HepG2 (cell line): ENCODE measurements around the gene TLE1. TPM values are rescaled to one million over a fixed set of nuclear protein-coding genes. Genes with fewer than 3 reads are reported as not detected.

Experiments used
- BCL6 ChIP-seq: IDR thresholded peaks from 2 replicates; pipeline ENCODE4 v1.6.1; 2016; ENCODE audit warnings: missing genetic modification reagents, missing compliant biosample characterization
- CAMTA2 ChIP-seq: sonication (generic); formaldehyde crosslinking; IDR thresholded peaks from 2 replicates; pipeline ENCODE4 v1.4.0; 2020; ENCODE audit warnings: mild to moderate bottlenecking, missing genetic modification reagents, borderline replicate concordance
- IKZF5 ChIP-seq: IDR thresholded peaks from 2 replicates; pipeline ENCODE4 v1.6.1; 2018; ENCODE audit warnings: missing genetic modification reagents, mild to moderate bottlenecking, missing compliant biosample characterization
- KLF13 ChIP-seq: sonication (generic); formaldehyde crosslinking; IDR thresholded peaks from 2 replicates; pipeline ENCODE4 v1.4.0; 2020; ENCODE audit warnings: mild to moderate bottlenecking, missing genetic modification reagents
- LRRFIP1 ChIP-seq: sonication (generic); formaldehyde crosslinking; conservative IDR thresholded peaks from 2 replicates; pipeline ENCODE4 v1.4.0; 2020; ENCODE audit warnings: missing genetic modification reagents
- MZF1 ChIP-seq: sonication (generic); formaldehyde crosslinking; IDR thresholded peaks from 2 replicates; pipeline ENCODE4 v1.8.1; 2023; ENCODE audit warnings: mild to moderate bottlenecking, missing genetic modification reagents, borderline replicate concordance
- NCOA5 ChIP-seq: sonication (generic); formaldehyde crosslinking; IDR thresholded peaks from 2 replicates; pipeline ENCODE4 v1.4.0; 2020; ENCODE audit warnings: missing genetic modification reagents
- SAFB2 ChIP-seq: sonication (generic); formaldehyde crosslinking; IDR thresholded peaks from 2 replicates; pipeline ENCODE4 v1.5.1; 2020; ENCODE audit warnings: missing genetic modification reagents, low read depth, mild to moderate bottlenecking, borderline replicate concordance
- XRCC5 ChIP-seq: fragments of 200-400 bp; formaldehyde crosslinking; optimal IDR thresholded peaks from 2 replicates; pipeline ENCODE3; 2017; ENCODE audit warnings: mild to moderate bottlenecking, low read length
- ZBED4 ChIP-seq: sonication (generic); formaldehyde crosslinking; IDR thresholded peaks from 2 replicates; pipeline ENCODE4 v1.4.0; 2020; ENCODE audit warnings: missing genetic modification reagents, borderline replicate concordance
- ZEB1 ChIP-seq: IDR thresholded peaks from 2 replicates; pipeline ENCODE4 v1.6.1; 2012; ENCODE audit warnings: mild to moderate bottlenecking, low read depth, inconsistent platforms; ENCODE audit not compliant: insufficient replicate concordance
- ZIK1 ChIP-seq: sonication (generic); formaldehyde crosslinking; IDR thresholded peaks from 2 replicates; pipeline ENCODE4 v1.5.0; 2020; ENCODE audit warnings: mild to moderate bottlenecking, low read depth, missing genetic modification reagents, borderline replicate concordance
- ZNF225 ChIP-seq: sonication (generic); formaldehyde crosslinking; IDR thresholded peaks from 2 replicates; pipeline ENCODE4 v1.4.0; 2020; ENCODE audit warnings: mild to moderate bottlenecking, missing genetic modification reagents
- ZNF263 ChIP-seq: sonication (generic); formaldehyde crosslinking; IDR thresholded peaks from 2 replicates; pipeline ENCODE4 v1.4.0; 2020; ENCODE audit warnings: missing genetic modification reagents
- ZNF343 ChIP-seq: sonication (generic); formaldehyde crosslinking; IDR thresholded peaks from 2 replicates; pipeline ENCODE4 v1.4.0; 2020; ENCODE audit warnings: mild to moderate bottlenecking, missing genetic modification reagents
- ZNF496 ChIP-seq: sonication (generic); formaldehyde crosslinking; IDR thresholded peaks from 2 replicates; pipeline ENCODE4 v1.8.1; 2023; ENCODE audit warnings: mild to moderate bottlenecking, moderate library complexity, missing genetic modification reagents; ENCODE audit not compliant: insufficient replicate concordance
- ZNF687 ChIP-seq: sonication (generic); formaldehyde crosslinking; IDR thresholded peaks from 2 replicates; pipeline ENCODE4 v1.5.1; 2020; ENCODE audit warnings: mild to moderate bottlenecking, missing genetic modification reagents, moderate library complexity
- polyA plus RNA-seq, 8 experiments: library from polyadenylated mRNA; depleted of rRNA in 3 of 8; stranded (reverse) in 7 of 8; unstranded in 1 of 8; fragments of >200 nt; fragmentation: Illumina TruSeq in 4 of 8; extraction: Trizol in 4 of 8; gene quantifications; 2 replicates each; pipeline versions ENCODE4 v1.2.1 to v1.2.3, GENCODE V29; 2011 to 2016; ENCODE audit warnings: low read depth in 4 of 8, missing spikeins in 1 of 8, mixed read lengths in 1 of 8; ENCODE audit not compliant: insufficient read depth in 1 of 8
- total RNA-seq, 5 experiments: library from RNA; depleted of rRNA; stranded (reverse); fragments of >200 nt; fragmentation: Illumina TruSeq; extraction: Trizol; gene quantifications; 2 replicates each; pipeline ENCODE4 v1.2.3, GENCODE V29; 2016; ENCODE audit warnings: low read depth in 1 of 5

The TLE1 gene
- total and polyA plus RNA-seq, 2 of the 13 experiments (the other 11 are each of a cell fraction or from before 2014, with no cell fraction given), result 35.9 to 109 TPM

DNA sequence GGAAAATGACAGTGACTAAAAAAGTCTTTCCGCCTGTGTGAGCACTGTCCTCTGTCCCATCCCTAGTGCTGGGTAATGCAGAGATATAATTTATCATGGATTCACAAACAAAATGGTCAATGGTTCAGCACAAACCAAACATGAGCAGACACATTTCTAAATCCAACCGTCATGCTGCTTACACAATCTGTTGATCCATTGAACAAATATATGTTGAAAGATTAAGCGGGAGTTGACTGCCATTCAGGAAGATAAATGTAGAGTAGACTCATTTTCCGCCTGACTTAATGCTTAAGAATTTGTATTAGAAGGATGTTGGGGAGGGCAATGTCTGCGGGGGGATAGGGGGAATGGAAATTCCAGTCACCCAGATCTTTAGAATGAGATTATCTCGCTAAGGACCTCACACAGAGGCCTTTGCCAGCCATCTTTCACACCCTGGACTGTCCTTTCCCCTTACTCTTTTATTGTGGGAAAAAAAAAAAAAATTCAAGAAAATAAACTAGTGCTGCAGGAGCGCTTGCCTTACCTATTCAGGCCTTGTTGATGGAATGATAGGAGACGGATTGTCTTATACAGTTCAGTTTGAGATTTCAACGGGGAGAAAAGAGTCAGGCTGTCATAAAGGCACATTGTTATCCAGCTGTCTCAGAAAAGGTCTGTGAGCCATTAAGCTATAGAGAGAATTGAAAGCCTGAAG lies 153.7 kb downstream of the TLE1 start (continued):
- TF ChIP-seq ZNF687 (CRISPR knock-in tag) (no peak), NCOA5 (no peak), XRCC5 (no peak), ZNF496 (CRISPR knock-in tag) (no peak), CAMTA2 (CRISPR knock-in tag) (no peak), LRRFIP1 (CRISPR knock-in tag) (no peak), IKZF5 (CRISPR knock-in tag) (peak; percentile 77), ZNF263 (CRISPR knock-in tag) (no peak; the same call in 1 of the 2 replicates), ZNF225 (CRISPR knock-in tag) (no peak), ZEB1 (no peak), SAFB2 (CRISPR knock-in tag) (no peak), MZF1 (no peak), ZIK1 (no peak), BCL6 (CRISPR knock-in tag) (peak; percentile 97), ZNF343 (CRISPR knock-in tag) (0 out of 2 replicates have a peak, but pooled peaks have one; percentile 33), KLF13 (CRISPR knock-in tag) (no peak), ZBED4 (no peak)
